DOHH2 (cell line): ENCODE measurements around the gene RELN.

ENCODE experiments used
- H3F3A ChIP-seq: fragments of 200-600 bp; sonication (generic), shearing (Covaris generic); 2 replicates; pipeline ENCODE4 v1.6.0; 2016; ENCODE audit warnings: antibody characterized with exemption, mild to moderate bottlenecking; ENCODE audit not compliant: control insufficient read depth, insufficient read depth
- H3K27ac ChIP-seq: fragments of 200-600 bp; sonication (generic); 2 replicates; pipeline ENCODE4 v1.5.1; 2014; ENCODE audit warnings: low read depth, mild to moderate bottlenecking, low read length, moderate library complexity
- H3K27me3 ChIP-seq: fragments of 200-600 bp; sonication (generic); 2 replicates; pipeline ENCODE4 v1.6.1; 2014; ENCODE audit warnings: mild to moderate bottlenecking, low read length, mixed read lengths; ENCODE audit not compliant: control insufficient read depth
- H3K36me3 ChIP-seq: fragments of 200-600 bp; sonication (generic); 2 replicates; pipeline ENCODE4 v1.6.1; 2014; ENCODE audit warnings: mild to moderate bottlenecking, low read length, moderate library complexity, mixed read lengths; ENCODE audit not compliant: control insufficient read depth
- H3K4me1 ChIP-seq: fragments of 200-600 bp; sonication (generic); 2 replicates; pipeline ENCODE4 v1.6.1; 2014; ENCODE audit warnings: mild to moderate bottlenecking, low read length, mixed read lengths; ENCODE audit not compliant: control insufficient read depth
- H3K4me2 ChIP-seq: fragments of 200-600 bp; sonication (generic); 2 replicates; pipeline ENCODE4 v1.6.0; 2014; ENCODE audit warnings: mild to moderate bottlenecking, low read length, moderate library complexity
- H3K4me3 ChIP-seq: fragments of 200-600 bp; sonication (generic); 2 replicates; pipeline ENCODE4 v1.5.1; 2014; ENCODE audit warnings: mild to moderate bottlenecking, low read length, mixed read lengths
- H3K79me2 ChIP-seq: fragments of 200-600 bp; sonication (generic); 2 replicates; pipeline ENCODE4 v1.6.1; 2014; ENCODE audit warnings: mild to moderate bottlenecking, low read length, mixed read lengths; ENCODE audit not compliant: control insufficient read depth
- H3K9me2 ChIP-seq: fragments of 200-600 bp; sonication (generic); replicated peaks from 2 replicates; pipeline ENCODE4 v1.6.1; 2014; ENCODE audit warnings: mild to moderate bottlenecking, low read length, mixed read lengths; ENCODE audit not compliant: control insufficient read depth
- H3K9me3 ChIP-seq: fragments of 200-600 bp; sonication (generic); 2 replicates; pipeline ENCODE4 v1.6.1; 2014; ENCODE audit warnings: antibody characterized with exemption, low read length, mixed read lengths; ENCODE audit not compliant: control insufficient read depth, insufficient read depth
- H4K20me1 ChIP-seq: fragments of 200-600 bp; sonication (generic); 2 replicates; pipeline ENCODE4 v1.6.0; 2014; ENCODE audit warnings: low read depth, mild to moderate bottlenecking, antibody characterized with exemption, low read length, moderate library complexity; ENCODE audit not compliant: control insufficient read depth, insufficient read depth
- EZH2phosphoT487 ChIP-seq: fragments of 200-600 bp; sonication (generic); IDR thresholded peaks from 2 replicates; pipeline ENCODE4 v1.6.1; 2017; ENCODE audit warnings: borderline replicate concordance, mild to moderate bottlenecking, antibody characterized with exemption, low read length, moderate library complexity, mixed read lengths
- TF ChIP-seq, protein P1 (sequence below): fragments of 200-600 bp; sonication (generic); IDR thresholded peaks from one replicate; pipeline ENCODE4 v1.5.1; 2014; ENCODE audit warnings: antibody characterized with exemption, mild to moderate bottlenecking, low read depth, low read length; ENCODE audit not compliant: poor library complexity, severe bottlenecking

The RELN gene

GRCh38 chr7:104017001-104017400 is 27.5 kb upstream of the RELN start:
- Histone ChIP-seq H3K9me2 (no peaks in the 10 kb centered on the region), H3F3A (no peaks in the 10 kb centered on the region), H3K27ac (no peak overlapping the region), H4K20me1 (no peaks in the 10 kb centered on the region), H3K4me3 (no peak overlapping the region), H3K36me3 (no peaks in the 10 kb centered on the region), H3K79me2 (no peaks in the 10 kb centered on the region), H3K4me1 (no peaks in the 10 kb centered on the region), H3K9me3 (no peaks in the 10 kb centered on the region), H3K27me3 (no peaks in the 10 kb centered on the region), H3K4me2 (no peak overlapping the region)
- TF ChIP-seq, protein P1, sequence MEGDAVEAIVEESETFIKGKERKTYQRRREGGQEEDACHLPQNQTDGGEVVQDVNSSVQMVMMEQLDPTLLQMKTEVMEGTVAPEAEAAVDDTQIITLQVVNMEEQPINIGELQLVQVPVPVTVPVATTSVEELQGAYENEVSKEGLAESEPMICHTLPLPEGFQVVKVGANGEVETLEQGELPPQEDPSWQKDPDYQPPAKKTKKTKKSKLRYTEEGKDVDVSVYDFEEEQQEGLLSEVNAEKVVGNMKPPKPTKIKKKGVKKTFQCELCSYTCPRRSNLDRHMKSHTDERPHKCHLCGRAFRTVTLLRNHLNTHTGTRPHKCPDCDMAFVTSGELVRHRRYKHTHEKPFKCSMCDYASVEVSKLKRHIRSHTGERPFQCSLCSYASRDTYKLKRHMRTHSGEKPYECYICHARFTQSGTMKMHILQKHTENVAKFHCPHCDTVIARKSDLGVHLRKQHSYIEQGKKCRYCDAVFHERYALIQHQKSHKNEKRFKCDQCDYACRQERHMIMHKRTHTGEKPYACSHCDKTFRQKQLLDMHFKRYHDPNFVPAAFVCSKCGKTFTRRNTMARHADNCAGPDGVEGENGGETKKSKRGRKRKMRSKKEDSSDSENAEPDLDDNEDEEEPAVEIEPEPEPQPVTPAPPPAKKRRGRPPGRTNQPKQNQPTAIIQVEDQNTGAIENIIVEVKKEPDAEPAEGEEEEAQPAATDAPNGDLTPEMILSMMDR = no peak
- TF ChIP-seq EZH2phosphoT487 = no peak

- Histone ChIP-seq H4K20me1 (no peaks in the 10 kb centered on the region), H3K4me3 (no peak overlapping the region), H3F3A (no peaks in the 10 kb centered on the region)
Observed at GRCh38 chr7:104012835-104013234, 23.4 kb upstream of the RELN start.

DNA sequence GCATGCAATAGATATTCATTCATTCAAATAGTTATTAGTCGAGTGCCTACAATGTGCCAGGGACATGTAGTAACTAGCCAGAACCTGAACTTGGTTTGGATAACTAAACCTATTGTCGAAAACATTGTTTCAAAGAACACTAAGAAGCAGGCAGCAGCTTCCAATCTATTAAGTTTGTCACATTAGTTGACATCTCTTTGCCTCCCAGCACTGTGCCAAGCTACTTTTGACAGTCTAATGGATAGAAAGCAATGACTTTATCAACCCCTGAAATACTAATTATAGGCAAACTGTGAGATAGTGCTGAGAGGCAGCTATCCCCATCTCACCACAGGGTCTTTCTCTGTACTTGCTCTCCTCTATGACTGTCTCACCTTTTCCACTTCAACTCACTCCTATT is 22.4 kb upstream of the RELN start:
- Histone ChIP-seq H3F3A (no peaks in the 10 kb centered on the region), H3K79me2 (no peaks in the 10 kb centered on the region), H3K27ac (no peak overlapping the region), H4K20me1 (no peaks in the 10 kb centered on the region), H3K4me2 (no peak overlapping the region), H3K4me1 (no peaks in the 10 kb centered on the region), H3K9me2 (no peaks in the 10 kb centered on the region), H3K4me3 (no peak overlapping the region), H3K36me3 (no peaks in the 10 kb centered on the region), H3K27me3 (no peaks in the 10 kb centered on the region), H3K9me3 (no peaks in the 10 kb centered on the region)
- TF ChIP-seq EZH2phosphoT487 = no peak
- TF ChIP-seq, protein P1 = no peak

More at GRCh38 chr7:104012835-104013234, 23.4 kb upstream of the RELN start:
- no peaks in the 10 kb centered on the region for H3K9me2 ChIP-seq
- H3K27ac ChIP-seq = no peak overlapping the region
- no peaks in the 10 kb centered on the region for H3K9me3 ChIP-seq
- no peaks in the 10 kb centered on the region for H3K4me1 ChIP-seq
- H3K4me2 ChIP-seq = no peak overlapping the region
- H3K79me2 ChIP-seq = no peaks in the 10 kb centered on the region
- TF ChIP-seq, protein P1 = no peak
- TF ChIP-seq EZH2phosphoT487 = no peak
- H3K36me3 ChIP-seq = no peaks in the 10 kb centered on the region
- no peaks in the 10 kb centered on the region for H3K27me3 ChIP-seq
